DMS153 treated with DMSO at 0.1 percent for 48 hours (cell line): ENCODE results near the gene LMNA.
A peak's percentile ranks its signal among the peaks of the same experiment; 100 is the strongest.
"Not testable (repeated sequence)": the region's sequence is repeated elsewhere in the genome, so short reads cannot be mapped to it uniquely, and the experiment has no call there.

Experiments
- DNase-seq: peaks from one replicate; lab custom pipeline; 2025; ENCODE audit not compliant: unreplicated experiment; lab: John Stamatoyannopoulos, UW

The LMNA gene

DNA sequence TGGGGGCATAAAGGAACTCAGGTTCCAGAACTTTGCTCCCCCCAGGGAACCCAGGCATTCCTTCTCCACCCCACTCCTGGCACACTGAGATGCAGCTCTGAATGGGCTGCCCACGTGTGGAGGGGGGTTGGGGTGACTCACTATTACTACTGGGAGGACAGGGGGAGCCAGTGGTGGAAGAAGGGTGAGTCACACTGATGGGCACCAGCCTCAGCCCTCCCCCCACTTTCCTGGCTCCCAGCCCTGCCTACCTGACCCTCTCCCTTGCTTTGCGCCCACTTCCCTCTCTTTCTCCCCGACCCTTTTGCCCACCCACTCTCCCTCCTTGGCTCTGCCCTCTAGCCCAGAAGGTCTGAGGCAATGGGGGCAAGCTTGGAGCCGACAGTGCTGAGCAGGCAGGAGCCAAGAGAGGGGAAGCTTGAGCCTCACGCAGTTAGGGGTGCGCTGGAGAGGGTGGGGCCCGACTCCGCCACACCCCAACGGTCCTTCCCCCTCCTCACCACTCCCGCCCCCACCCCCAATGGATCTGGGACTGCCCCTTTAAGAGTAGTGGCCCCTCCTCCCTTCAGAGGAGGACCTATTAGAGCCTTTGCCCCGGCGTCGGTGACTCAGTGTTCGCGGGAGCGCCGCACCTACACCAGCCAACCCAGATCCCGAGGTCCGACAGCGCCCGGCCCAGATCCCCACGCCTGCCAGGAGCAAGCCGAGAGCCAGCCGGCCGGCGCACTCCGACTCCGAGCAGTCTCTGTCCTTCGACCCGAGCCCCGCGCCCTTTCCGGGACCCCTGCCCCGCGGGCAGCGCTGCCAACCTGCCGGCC, at the start of gene LMNA:
LMNA (plus strand) TSS at position 611 of the 818 bp plus-strand sequence. CDS start 208 bp downstream, outside the sequence.
- DNase-seq, result peak; percentile 83

DNA sequence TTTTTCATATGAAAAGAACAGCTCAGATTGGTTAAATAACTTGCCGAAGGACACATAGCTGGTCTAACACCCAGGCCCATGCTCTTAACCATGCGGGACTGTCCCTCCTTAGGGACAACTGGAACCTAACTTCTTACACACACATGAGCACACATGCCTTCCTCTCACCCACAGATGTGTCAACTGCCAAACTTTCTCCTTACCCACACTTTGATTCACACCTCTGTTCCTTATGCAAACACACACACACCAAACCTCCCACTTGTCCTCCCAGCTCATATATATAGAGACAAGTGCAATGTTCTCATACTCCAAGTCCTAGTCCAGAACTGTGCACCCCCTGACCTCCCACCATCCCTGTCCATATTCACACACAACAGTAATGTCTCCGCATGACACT, 49.3 kb upstream of the LMNA start:
- DNase-seq, result no peak

DNA sequence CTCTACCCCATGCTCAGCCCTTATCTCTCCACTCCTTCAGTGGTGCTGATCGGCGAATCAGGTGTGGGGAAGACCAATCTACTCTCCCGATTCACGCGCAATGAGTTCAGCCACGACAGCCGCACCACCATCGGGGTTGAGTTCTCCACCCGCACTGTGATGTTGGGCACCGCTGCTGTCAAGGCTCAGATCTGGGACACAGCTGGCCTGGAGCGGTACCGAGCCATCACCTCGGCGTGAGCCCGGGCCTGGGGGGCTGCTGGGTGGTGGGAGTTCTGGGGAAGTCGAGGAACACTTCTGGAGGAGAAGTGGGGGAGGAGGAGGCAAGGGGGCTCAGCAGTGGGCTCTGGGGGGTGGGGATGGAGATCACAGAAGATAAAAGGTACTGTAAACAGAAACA, 48.6 kb upstream of the LMNA start:
- no peak for DNase-seq

DNA sequence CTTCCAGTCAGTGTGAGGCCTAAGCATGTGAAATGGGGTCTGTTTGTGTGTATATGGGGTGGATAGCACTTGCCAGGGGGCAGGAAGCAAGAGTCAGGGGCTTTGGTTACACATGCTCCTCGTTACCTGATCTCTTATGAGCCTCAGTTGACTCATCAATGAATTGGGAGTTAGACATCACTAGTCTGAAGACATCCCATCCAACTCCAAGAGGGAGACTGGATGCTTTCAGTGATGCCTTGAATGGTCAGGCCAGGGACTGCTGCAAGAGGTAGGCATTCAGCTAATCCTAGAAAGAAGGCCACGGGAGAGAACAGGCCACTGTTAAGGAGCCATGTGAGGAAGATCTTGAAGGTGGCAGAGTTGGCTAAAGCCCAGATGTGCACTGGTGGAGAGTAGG, 47.2 kb upstream of the LMNA start:
- DNase-seq, result no peak

DNA sequence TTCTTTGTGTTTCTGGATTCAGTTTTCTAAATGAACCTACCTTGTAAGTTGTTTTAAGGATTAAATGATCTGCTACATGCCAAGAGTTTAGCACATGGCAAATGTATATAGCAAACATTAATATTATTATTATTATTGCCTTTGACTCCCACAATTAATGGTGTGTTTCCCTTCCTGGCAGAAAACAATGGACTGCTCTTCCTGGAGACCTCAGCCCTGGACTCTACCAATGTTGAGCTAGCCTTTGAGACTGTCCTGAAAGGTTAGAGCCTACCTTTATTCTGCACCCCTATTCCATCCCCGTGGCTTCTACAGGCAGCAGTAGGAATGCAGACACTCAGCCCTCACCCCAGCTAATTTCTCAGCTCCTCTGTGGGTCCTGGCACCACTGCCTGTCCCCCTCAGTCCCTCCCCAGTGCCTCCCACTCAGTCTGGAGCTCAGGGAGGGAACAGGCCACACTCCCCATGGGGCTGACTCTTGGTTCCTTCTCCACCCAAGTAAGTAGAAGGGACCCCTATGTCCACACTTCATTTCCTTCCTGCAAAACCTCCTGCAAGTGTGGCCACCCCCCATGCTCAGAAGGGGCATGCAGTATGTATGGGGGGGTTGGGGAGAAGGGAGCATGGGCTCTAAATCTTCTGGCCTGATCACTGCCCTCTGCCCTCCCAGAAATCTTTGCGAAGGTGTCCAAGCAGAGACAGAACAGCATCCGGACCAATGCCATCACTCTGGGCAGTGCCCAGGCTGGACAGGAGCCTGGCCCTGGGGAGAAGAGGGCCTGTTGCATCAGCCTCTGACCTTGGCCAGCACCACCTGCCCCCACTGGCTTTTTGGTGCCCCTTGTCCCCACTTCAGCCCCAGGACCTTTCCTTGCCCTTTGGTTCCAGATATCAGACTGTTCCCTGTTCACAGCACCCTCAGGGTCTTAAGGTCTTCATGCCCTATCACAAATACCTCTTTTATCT, 44.7 kb upstream of the LMNA start:
- no peak for DNase-seq

DNA sequence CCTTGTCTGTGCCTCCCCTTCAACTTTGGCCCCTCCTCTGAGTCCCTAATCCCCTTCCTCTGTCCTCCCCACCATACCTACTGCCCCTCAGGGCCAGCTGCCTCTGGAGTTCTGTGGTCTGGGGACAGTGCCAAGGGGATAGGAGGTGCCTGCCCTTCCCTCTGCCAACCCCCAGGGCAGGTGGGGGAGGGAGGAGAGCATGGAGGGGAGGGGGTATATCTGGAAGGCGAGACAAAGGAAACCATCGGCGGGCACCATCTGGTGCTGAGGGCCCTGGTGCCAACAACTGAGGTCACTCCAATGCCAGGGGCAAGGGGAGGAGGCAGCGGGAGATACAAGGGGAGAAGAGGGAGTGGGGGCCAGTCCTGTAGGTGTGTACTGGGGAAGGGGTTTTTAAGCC, 44.0 kb upstream of the LMNA start:
- DNase-seq, result no peak

DNA sequence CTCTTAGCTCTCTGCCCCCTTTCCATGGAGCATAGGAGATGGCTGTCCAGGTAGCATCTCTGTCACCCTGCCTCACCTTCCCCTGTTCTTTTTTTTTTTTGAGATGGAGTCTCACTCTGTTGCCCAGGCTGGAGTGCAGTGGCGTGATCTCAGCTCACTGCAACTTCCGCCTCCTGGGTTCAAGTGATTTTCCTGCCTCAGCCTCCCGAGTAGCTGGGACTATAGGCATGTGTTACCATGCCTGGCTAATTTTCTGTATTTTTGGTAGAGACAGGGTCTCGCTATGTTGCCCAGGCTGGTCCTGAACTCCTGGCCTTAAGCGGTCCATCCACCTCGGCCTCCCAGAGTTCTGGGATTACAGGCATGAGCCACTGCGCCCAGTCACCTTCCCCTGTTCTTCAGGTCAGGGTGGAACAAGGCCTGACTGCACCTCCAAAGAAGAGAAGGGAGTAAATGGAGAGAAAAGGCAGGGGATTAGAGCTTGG, 43.1 kb upstream of the LMNA start:
- DNase-seq, result not testable (repeated sequence)

DNA sequence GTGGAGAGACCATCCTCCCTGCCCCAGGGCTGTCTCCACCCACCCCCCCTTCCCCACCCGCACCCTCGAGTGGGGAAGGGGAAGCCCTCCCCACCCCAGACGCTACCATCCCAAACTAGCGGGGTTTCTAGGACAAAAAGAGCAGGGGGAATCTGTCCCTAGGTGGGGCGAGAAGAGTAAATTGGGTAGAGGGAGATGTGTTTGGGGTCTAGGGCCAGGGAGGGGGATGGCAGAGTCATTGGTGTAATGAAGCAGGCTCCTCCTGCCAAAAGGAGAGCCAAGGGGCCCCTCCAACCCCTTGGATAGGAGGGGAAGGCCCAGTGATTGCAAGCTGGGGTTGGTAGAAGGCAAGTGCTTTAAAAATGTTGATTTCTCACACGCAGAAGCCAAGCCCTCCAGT, 42.3 kb upstream of the LMNA start:
- no peak for DNase-seq

DNA sequence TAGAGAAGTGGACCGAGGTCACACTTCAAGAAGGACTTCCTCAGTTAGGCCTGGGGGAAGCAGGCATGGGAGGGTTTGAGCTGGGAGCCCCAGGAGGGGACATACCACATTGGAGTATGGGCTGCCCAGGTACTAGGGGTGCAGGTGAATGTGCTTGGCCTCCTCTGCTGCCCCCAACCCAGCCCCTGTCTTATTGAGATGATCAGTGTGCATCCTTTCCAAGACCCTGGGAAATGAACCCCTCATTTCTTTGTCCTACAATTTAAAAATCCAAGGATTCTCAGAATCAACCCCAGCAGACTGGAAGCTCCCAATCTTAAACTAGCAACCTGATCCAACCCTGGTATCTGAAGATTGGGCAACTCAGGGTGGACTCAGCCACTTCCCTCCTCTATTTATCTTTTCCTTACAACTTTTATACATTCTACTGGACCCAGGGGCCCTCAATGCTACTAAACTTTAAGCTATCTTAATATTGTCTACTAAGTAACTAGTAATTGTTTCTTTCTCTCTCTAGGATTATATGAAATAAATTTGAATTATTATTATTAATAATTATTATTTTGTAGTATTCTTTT, 41.3 kb upstream of the LMNA start:
- no peak for DNase-seq

DNA sequence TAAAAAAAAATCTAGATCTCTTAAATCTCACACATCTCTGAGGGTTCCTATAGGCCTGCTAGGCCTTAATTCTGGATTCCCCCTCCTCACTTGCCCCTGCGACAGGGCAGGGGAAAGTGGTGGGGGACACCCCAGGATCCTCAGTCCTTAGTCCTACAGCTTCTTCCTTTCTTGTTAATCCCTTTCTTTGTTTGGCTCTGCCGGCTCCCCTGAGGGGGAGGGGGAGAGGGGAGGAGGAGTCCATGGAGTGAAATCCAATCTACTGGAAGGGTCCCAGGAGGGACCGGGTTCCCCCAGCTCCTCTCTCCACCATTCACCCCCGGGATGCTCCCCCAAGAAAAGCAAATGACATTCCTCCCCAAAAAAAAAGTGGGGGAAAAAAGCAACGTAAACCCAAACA, 40.8 kb upstream of the LMNA start:
- DNase-seq, result no peak

DNA sequence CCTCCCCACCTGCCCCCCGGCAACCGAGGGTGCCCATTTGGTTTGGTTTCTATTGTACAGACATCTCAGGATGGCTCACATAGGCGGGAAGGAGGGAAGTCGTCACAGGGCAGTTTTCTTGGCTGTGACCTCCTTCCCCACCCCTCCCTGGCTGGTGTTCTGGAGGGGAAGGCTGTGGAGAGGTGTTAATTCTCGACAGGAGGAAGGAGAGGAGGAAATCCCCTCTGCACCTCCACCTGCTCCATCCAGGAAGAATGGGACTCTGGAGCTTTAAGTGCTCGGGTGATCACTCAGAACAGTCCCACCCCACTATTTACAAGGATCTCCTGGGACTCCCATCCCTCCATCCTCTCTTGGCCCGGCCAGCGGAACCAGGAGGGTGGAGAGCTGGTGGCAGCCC, 39.9 kb upstream of the LMNA start:
- DNase-seq, result no peak

DNA sequence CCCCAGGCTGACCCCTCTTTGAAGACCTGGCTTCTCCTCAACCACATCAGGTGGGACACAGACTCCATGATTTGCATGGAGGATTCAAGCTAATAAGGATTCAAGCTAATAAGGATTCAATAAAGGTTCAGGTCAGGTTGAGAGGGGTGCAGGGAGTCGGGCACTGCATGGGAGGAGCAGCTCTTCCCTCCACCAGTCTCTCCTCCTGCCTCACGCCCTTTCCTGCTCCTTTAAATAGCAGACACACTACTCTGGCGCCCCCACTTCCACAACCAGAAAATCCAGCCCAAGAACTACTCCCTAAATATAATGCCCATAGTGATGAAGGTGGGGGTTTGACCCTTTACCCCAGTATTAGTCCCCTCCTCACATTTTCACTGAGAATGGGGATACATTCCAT, 39.3 kb upstream of the LMNA start:
- no peak for DNase-seq

DNA sequence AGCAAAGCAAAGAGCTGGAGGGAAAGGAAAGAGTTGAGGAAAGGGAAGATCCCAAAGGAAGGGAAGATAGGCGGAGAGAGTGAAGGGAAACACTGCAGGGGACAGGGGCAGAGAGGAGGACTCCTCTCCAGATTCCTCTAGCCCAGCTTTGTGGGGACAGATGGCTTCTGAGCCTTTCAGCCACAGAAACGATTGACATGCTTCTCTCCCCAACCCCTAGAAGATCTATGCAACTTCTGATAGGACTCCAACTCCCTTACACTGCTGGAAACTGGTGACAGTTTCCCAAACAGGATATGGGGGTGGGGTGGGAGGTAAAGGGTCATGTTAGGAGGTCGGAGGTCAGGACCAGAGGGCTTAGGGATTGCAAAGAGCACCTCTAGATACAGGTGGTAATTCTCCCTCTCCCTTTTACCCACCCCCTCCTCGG, 38.7 kb upstream of the LMNA start:
- DNase-seq, result no peak

DNA sequence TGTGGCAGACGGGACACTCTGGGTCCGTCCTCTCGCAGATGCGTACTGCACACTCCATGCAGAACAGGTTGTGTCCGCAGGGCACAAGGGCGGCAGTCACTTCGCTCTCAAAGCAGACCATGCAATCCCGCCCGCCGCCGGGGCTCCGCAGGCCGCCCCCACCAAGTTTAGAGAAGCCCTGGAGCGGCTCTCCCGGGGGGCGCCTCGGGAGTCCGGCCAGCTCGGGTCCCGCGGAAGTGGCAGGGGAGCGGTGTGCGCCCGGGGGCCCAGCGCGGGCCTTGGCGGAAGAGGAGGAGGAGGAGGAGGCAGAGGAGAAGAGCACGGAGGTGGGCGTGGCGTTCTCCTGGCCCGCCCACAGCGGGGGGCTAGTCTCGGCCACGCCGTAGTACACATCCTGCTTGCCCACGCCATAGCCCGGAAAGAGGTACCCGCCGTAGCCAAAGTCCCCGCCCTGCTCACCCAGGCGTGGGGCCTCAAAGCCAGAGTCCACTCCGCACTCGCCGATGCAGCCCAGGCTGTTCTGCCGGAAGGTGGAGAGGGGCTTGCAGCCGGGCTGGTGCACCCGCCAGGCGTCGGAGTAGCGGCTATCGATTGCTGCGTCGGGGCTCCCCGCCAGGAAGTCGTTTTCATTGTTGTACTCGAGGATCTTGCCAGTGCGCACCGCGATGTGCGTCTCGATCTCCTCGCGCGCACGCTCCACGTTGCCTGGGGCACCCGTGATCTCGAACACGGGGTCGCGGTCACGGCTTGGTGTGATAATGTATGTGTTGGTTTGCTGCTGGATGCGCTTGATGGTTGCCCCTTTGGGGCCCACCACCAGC, 37.7 kb upstream of the LMNA start:
- DNase-seq, result no peak

DNA sequence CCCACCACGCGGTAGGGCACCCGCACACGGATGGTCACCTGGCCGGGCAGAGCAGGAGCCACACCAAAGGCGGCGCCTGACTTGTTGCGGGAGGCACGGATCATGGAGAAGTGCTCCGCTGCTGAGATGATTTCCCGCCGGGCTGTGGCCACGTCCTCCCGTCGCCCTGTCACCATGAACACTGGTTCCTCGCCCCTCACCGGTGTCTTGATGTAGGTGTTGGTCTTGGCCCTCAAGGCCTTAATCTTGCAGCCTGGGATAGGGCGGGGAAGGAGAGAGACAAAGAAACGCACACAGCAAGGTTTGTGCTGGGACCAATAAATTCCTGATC, 37.1 kb upstream of the LMNA start:
- no peak for DNase-seq

DNA sequence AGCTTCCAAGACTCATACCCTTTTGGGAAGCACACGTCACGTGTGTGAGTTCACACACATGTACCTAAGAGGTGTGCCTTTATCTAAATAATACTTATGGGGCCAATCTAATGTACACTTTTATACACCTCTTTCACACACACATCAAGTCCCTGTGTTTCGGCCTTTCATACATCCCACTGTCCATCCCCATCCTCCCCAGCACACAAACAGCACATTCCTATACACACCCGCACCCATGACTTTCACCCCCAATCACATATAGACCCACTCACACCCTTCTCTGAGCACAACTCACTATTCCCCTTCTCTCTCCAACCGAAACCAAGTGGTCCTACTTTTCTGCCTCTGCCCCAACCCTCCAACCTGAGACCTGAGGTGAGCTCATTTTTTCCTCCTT, 35.8 kb upstream of the LMNA start:
- DNase-seq, result no peak

DNA sequence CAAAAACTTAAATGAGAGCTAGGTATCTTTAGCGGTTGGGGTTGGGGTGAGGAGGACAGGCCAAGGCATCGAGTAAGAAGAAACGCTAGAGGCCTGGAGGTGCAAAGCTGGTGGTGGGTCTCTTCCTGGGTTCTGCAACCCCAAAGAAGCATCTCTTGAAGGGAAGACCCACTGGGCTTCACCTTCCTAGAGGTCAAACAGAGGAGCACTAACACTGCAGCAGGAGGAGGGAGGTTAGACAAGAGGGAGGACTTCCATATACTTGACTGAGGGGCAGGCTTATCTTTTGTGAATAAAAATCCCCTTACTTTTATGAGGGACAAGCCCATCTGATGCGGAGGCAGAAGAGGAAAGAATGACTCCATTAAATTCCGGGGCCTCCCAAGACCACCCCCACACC, 34.7 kb upstream of the LMNA start:
- no peak for DNase-seq

DNA sequence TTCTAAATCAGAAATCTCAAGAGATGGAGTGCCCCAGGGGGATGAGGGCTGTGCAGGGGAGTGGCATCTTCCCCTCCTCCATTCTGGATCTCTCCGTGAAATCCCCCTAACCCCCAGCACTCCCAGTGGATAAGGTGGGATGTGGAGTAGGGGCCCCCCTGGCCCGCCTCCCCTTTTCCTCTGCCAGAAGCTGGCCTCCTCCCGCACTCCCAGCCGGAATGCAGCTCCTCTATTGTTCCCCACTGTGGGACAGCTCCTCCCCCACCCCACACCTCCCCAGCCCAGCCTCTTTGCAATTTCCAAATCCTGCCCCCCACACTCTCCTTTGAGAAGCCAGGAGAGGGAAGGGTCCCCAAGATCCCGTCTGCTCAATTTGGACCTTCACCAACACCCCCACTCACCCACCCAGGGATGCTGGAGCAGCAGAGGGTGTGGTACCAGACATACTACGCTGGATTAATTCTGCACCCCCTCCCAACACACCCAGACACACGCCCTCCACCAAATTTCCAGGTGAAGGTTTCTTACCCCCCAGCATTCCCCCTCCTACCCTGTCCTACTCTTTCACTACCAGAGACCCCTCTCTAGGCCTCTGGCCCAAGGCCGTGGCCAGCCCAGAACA, 34.2 kb upstream of the LMNA start:
- DNase-seq, result no peak

DNA sequence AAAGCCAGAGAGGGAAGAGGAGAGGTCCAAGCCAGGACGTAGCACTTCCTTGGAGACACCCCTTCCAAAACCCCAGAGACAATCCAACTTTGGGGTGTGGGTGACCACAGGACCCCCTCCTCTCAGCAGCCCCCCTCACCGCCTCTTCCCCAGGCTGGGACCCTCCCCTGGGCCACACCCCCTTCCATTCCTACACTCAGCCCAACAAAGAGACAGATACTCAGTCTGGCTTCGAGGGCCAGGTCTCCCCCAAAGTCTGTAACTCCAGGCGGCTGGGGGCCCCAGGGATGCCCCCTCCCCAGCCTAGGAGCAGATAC, 33.7 kb upstream of the LMNA start:
- no peak for DNase-seq

DNA sequence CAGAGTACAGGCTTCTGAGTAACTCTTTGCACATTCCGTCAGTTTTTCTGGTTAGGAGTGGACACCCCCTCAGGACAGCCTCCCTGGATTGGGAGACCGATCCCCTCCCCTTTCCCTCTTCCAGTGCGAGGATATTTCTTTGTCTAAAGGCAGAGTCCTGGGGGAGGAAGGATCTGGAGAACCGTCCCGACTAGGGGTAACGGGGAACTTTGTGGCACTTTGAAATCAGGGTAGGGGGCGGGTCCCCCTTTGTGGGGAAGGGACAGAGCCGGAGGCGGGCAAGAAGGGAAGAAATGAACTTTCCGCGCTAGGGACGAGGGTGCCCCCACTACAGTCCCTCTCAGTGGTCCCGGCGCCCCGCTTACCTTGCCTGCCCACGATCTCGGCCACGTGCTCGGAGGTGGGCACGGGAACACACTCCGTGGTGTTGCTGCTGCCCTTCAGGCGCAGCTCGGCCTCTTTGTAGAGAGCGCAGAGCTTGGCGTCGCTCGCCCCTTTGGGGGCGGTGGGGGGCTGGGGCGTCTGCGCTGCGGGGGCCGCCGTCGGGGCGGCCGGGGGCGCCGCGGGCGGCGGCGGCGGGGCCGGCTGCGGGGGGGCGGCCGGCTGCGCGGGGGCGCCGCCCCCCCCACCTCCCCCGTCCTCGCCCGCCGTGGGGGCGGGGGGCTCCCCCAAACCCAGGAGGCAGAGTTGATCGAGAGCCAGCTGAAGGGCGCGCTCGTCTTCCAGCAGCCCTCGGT, 33.2 kb upstream of the LMNA start:
- DNase-seq, result no peak
